Breast epithelium (tissue), 4 donors: Measurements from ENCODE around the gene PPP1R26. TPM values are rescaled to one million over a fixed set of nuclear protein-coding genes. Genes with fewer than 3 reads are reported as not detected.

Source experiments
- DNase-seq, 2 donors: peaks; one replicate each; pipeline ENCODE4 v3.0.0-alpha.2; 2019; ENCODE audit warnings: low spot score in 2 of 2
- H3K27ac ChIP-seq, 2 donors: fragments of 200-600 bp; sonication (generic) in 1 of 2; one replicate each; pipeline ENCODE4 v1.5.1; 2016 to 2019; ENCODE audit warnings: mild to moderate bottlenecking in 1 of 2
- H3K27me3 ChIP-seq, 2 donors: fragments of 200-600 bp; sonication (generic) in 1 of 2; one replicate each; pipeline versions ENCODE4 v1.5.1 to v1.6.0; 2017 to 2019; ENCODE audit warnings: control low read depth in 1 of 2, mild to moderate bottlenecking in 1 of 2
- H3K36me3 ChIP-seq: fragments of 200-600 bp; one replicate; pipeline ENCODE4 v1.5.1; 2019
- H3K4me1 ChIP-seq, 2 donors: fragments of 200-600 bp; sonication (generic); one replicate each; pipeline ENCODE4 v1.5.1; 2016 to 2019; ENCODE audit warnings: control low read depth in 1 of 2
- H3K4me3 ChIP-seq, 3 donors: fragments of 200-600 bp; sonication (generic); 1 replicate in 2 of 3; 2 replicates in 1 of 3; pipeline ENCODE4 v1.5.1; 2016 to 2019; ENCODE audit warnings: mild to moderate bottlenecking in 3 of 3, moderate library complexity in 2 of 3
- H3K9me3 ChIP-seq, 2 donors: fragments of 200-600 bp; sonication (generic) in 1 of 2; one replicate each; pipeline ENCODE4 v1.5.1; 2016 to 2019; ENCODE audit warnings: control low read depth in 1 of 2
- POLR2A ChIP-seq: fragments of 450-650 bp; IDR thresholded peaks from one replicate; pipeline ENCODE4 v1.6.1; 2016; ENCODE audit warnings: antibody characterized with exemption, mild to moderate bottlenecking, moderate library complexity
- POLR2AphosphoS5 ChIP-seq, 3 donors: sonication (generic); formaldehyde crosslinking; IDR thresholded peaks; one replicate each; pipeline ENCODE4 v1.6.1; 2017; ENCODE audit warnings: antibody characterized with exemption in 3 of 3
- intact Hi-C: fragments of 100-400 bp; cut with DNase I; formaldehyde crosslinking; loops from one replicate; pipeline ENCODE4 v1.15.1; 2023; ENCODE audit warnings: low total_unique reads
- total RNA-seq, 3 donors: library from RNA; depleted of rRNA; stranded (reverse); fragments of >200 nt; gene quantifications; one replicate each; pipeline ENCODE4 v1.1.0, GENCODE V29; 2016
- TF ChIP-seq, protein P1 (sequence below), 3 donors: fragments of 450-650 bp; IDR thresholded peaks; one replicate each; pipeline ENCODE4 v1.5.1; 2016 to 2017; ENCODE audit warnings: antibody characterized with exemption in 3 of 3, mild to moderate bottlenecking in 3 of 3, moderate library complexity in 3 of 3

PPP1R26 gene
- total RNA-seq, 3 donors from 2014 or later: 13.9 to 18.1 (median 15.1) TPM

- no peak for DNase-seq
- peak overlapping the region; percentile 96 to 100 (median 98) for H3K4me3 ChIP-seq
- peak overlapping the region; percentile 74 to 90 for H3K27ac ChIP-seq
- H3K36me3 ChIP-seq: no peaks in the 10 kb centered on the region
- intact Hi-C loops: no loop called here
- H3K9me3 ChIP-seq: no peaks in the 10 kb centered on the region
- H3K27me3 ChIP-seq: no peaks in the 10 kb centered on the region
- TF ChIP-seq POLR2A (no peak), POLR2AphosphoS5 (IDR thresholded peaks at IDR 0.05) (no peak)
- TF ChIP-seq, protein P1, sequence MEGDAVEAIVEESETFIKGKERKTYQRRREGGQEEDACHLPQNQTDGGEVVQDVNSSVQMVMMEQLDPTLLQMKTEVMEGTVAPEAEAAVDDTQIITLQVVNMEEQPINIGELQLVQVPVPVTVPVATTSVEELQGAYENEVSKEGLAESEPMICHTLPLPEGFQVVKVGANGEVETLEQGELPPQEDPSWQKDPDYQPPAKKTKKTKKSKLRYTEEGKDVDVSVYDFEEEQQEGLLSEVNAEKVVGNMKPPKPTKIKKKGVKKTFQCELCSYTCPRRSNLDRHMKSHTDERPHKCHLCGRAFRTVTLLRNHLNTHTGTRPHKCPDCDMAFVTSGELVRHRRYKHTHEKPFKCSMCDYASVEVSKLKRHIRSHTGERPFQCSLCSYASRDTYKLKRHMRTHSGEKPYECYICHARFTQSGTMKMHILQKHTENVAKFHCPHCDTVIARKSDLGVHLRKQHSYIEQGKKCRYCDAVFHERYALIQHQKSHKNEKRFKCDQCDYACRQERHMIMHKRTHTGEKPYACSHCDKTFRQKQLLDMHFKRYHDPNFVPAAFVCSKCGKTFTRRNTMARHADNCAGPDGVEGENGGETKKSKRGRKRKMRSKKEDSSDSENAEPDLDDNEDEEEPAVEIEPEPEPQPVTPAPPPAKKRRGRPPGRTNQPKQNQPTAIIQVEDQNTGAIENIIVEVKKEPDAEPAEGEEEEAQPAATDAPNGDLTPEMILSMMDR (IDR thresholded peaks at IDR 0.05): no peak
- peaks cover 6 to 11% of the 10 kb centered on the region in 2 donors for H3K4me1 ChIP-seq
Measured at GRCh38 chr9:135501261-135502167, 21.9 kb downstream of the PPP1R26 start.

- TF ChIP-seq POLR2AphosphoS5 (IDR thresholded peaks at IDR 0.05): no peak
- no peaks in the 10 kb centered on the region for H3K36me3 ChIP-seq
- peaks cover 6 to 11% of the 10 kb centered on the region in 2 donors for H3K4me1 ChIP-seq
- no peaks in the 10 kb centered on the region for H3K9me3 ChIP-seq
- no peak overlapping the region for H3K27ac ChIP-seq
- no peak for DNase-seq
- peak overlapping the region in 2 of 3 donors; percentile 98 to 100 for H3K4me3 ChIP-seq
- intact Hi-C loops: no loop called here
- H3K27me3 ChIP-seq: no peaks in the 10 kb centered on the region
Measured at GRCh38 chr9:135502168-135502872, 22.7 kb downstream of the PPP1R26 start.

GRCh38 chr9:135502873-135503321, 23.3 kb downstream of the PPP1R26 start:
- intact Hi-C loops: no loop called here
- no peak overlapping the region for H3K4me3 ChIP-seq
- no peak for DNase-seq
- H3K27me3 ChIP-seq: no peaks in the 10 kb centered on the region
- no peaks in the 10 kb centered on the region for H3K9me3 ChIP-seq
- H3K27ac ChIP-seq: no peak overlapping the region
- peaks cover 6 to 11% of the 10 kb centered on the region in 2 donors for H3K4me1 ChIP-seq
- TF ChIP-seq POLR2AphosphoS5 (IDR thresholded peaks at IDR 0.05) (no peak), POLR2A (no peak)
- TF ChIP-seq, protein P1 (IDR thresholded peaks at IDR 0.05): no peak
- no peaks in the 10 kb centered on the region for H3K36me3 ChIP-seq

GRCh38 chr9:135503371-135504261, 24.0 kb downstream of the PPP1R26 start:
- H3K36me3 ChIP-seq: no peaks in the 10 kb centered on the region
- H3K27ac ChIP-seq: no peak overlapping the region
- H3K27me3 ChIP-seq: no peaks in the 10 kb centered on the region
- TF ChIP-seq, protein P1 (IDR thresholded peaks at IDR 0.05): no peak
- TF ChIP-seq POLR2A (no peak), POLR2AphosphoS5 (IDR thresholded peaks at IDR 0.05) (no peak)
- H3K9me3 ChIP-seq: peaks cover 0 to 5% of the 10 kb centered on the region in 2 donors
- peaks cover 6 to 11% of the 10 kb centered on the region in 2 donors for H3K4me1 ChIP-seq
- H3K4me3 ChIP-seq: no peak overlapping the region
- intact Hi-C loops: no loop called here
- DNase-seq: no peak
